Measurements from ENCODE around the gene ZNF280B. TPM values are rescaled to one million over a fixed set of nuclear protein-coding genes. Genes with fewer than 3 reads are reported as not detected.

ZNF280B gene
- total and polyA plus RNA-seq, 2 experiments from 2014 or later = 5.5 to 6.7 TPM

DNA sequence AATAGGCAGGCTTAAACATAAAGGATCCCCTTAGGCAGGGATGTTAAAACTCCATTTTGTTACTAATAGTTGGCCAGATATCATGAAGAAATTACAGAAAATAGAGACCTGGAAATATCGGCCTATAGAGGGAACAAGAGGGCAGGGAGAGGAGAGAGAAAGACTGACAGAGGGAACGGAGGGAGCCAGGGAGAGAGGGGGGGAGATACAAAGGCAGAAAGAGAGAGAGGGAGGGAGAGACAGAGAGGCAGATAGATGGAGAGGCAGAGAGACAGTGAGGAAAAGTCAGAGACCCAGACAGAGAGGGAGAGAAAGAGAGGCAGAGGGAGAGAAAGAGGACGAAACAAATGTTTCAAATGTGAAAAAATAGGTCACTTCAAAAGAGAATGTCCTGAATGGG lies 53.5 kb downstream of the ZNF280B start:
- H3K4me3 ChIP-seq = no peak overlapping the region
- H2AFZ ChIP-seq = no peak overlapping the region
- H3K36me3 Mint-ChIP-seq (ENCODE audit: low read depth) = peaks cover 37% of the 10 kb centered on the region
- TF ChIP-seq EZH2 (IDR thresholded peaks at IDR 0.05; ENCODE audit: low read depth, unreplicated experiment) (no peak), JUNB (IDR thresholded peaks at IDR 0.05; ENCODE audit: unreplicated experiment) (no peak), CREB1 (CRISPR knock-in tag; IDR thresholded peaks at IDR 0.05; ENCODE audit: low read depth) (no peak), STAT1 (IDR thresholded peaks at IDR 0.05; ENCODE audit: unreplicated experiment) (no peak), POLR2AphosphoS5 (IDR thresholded peaks at IDR 0.05; ENCODE audit: low read depth) (no peak), EZH2phosphoT487 (IDR thresholded peaks at IDR 0.05; ENCODE audit: unreplicated experiment) (no peak), ETS1 (IDR thresholded peaks at IDR 0.05) (no peak), REST (IDR thresholded peaks at IDR 0.05; ENCODE audit: unreplicated experiment) (no peak), NANOG (IDR thresholded peaks at IDR 0.05; ENCODE audit: borderline replicate concordance) (no peak), ZNF114 (CRISPR knock-in tag; IDR thresholded peaks at IDR 0.05) (no peak), ZNF331 (CRISPR knock-in tag; IDR thresholded peaks at IDR 0.05; ENCODE audit: low read depth) (no peak)
- TF ChIP-seq, protein P1, sequence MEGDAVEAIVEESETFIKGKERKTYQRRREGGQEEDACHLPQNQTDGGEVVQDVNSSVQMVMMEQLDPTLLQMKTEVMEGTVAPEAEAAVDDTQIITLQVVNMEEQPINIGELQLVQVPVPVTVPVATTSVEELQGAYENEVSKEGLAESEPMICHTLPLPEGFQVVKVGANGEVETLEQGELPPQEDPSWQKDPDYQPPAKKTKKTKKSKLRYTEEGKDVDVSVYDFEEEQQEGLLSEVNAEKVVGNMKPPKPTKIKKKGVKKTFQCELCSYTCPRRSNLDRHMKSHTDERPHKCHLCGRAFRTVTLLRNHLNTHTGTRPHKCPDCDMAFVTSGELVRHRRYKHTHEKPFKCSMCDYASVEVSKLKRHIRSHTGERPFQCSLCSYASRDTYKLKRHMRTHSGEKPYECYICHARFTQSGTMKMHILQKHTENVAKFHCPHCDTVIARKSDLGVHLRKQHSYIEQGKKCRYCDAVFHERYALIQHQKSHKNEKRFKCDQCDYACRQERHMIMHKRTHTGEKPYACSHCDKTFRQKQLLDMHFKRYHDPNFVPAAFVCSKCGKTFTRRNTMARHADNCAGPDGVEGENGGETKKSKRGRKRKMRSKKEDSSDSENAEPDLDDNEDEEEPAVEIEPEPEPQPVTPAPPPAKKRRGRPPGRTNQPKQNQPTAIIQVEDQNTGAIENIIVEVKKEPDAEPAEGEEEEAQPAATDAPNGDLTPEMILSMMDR (conservative IDR thresholded peaks at IDR 0.05; ENCODE audit: low read depth in 2 of 2) = no peak
- TF ChIP-seq, protein P2, sequence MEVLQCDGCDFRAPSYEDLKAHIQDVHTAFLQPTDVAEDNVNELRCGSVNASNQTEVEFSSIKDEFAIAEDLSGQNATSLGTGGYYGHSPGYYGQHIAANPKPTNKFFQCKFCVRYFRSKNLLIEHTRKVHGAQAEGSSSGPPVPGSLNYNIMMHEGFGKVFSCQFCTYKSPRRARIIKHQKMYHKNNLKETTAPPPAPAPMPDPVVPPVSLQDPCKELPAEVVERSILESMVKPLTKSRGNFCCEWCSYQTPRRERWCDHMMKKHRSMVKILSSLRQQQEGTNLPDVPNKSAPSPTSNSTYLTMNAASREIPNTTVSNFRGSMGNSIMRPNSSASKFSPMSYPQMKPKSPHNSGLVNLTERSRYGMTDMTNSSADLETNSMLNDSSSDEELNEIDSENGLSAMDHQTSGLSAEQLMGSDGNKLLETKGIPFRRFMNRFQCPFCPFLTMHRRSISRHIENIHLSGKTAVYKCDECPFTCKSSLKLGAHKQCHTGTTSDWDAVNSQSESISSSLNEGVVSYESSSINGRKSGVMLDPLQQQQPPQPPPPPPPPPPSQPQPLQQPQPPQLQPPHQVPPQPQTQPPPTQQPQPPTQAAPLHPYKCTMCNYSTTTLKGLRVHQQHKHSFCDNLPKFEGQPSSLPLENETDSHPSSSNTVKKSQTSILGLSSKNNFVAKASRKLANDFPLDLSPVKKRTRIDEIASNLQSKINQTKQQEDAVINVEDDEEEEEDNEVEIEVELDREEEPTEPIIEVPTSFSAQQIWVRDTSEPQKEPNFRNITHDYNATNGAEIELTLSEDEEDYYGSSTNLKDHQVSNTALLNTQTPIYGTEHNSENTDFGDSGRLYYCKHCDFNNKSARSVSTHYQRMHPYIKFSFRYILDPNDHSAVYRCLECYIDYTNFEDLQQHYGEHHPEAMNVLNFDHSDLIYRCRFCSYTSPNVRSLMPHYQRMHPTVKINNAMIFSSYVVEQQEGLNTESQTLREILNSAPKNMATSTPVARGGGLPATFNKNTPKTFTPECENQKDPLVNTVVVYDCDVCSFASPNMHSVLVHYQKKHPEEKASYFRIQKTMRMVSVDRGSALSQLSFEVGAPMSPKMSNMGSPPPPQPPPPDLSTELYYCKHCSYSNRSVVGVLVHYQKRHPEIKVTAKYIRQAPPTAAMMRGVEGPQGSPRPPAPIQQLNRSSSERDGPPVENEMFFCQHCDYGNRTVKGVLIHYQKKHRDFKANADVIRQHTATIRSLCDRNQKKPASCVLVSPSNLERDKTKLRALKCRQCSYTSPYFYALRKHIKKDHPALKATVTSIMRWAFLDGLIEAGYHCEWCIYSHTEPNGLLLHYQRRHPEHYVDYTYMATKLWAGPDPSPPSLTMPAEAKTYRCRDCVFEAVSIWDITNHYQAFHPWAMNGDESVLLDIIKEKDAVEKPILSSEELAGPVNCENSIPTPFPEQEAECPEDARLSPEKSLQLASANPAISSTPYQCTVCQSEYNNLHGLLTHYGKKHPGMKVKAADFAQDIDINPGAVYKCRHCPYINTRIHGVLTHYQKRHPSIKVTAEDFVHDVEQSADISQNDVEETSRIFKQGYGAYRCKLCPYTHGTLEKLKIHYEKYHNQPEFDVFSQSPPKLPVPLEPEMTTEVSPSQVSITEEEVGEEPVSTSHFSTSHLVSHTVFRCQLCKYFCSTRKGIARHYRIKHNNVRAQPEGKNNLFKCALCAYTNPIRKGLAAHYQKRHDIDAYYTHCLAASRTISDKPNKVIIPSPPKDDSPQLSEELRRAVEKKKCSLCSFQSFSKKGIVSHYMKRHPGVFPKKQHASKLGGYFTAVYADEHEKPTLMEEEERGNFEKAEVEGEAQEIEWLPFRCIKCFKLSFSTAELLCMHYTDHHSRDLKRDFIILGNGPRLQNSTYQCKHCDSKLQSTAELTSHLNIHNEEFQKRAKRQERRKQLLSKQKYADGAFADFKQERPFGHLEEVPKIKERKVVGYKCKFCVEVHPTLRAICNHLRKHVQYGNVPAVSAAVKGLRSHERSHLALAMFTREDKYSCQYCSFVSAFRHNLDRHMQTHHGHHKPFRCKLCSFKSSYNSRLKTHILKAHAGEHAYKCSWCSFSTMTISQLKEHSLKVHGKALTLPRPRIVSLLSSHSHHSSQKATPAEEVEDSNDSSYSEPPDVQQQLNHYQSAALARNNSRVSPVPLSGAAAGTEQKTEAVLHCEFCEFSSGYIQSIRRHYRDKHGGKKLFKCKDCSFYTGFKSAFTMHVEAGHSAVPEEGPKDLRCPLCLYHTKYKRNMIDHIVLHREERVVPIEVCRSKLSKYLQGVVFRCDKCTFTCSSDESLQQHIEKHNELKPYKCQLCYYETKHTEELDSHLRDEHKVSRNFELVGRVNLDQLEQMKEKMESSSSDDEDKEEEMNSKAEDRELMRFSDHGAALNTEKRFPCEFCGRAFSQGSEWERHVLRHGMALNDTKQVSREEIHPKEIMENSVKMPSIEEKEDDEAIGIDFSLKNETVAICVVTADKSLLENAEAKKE (CRISPR knock-in tag; IDR thresholded peaks at IDR 0.05) = no peak
- no peaks in the 10 kb centered on the region for H3F3A ChIP-seq (replicated peaks; ENCODE audit: low read depth)
- H3K36me3 ChIP-seq (ENCODE audit: insufficient read depth) = no peaks in the 10 kb centered on the region
- peaks cover 81% of the 10 kb centered on the region for H3K9me3 Mint-ChIP-seq
- peaks cover 98% of the 10 kb centered on the region for H3K27me3 Mint-ChIP-seq (ENCODE audit: insufficient read depth, low read depth, poor library complexity)
- H3K27me3 ChIP-seq (ENCODE audit: insufficient read depth) = peaks cover 100% of the 10 kb centered on the region
- H3K27ac Mint-ChIP-seq = no peak overlapping the region
- DNase-seq (ENCODE audit: low spot score) = no peak
- H3K4me1 Mint-ChIP-seq = no peaks in the 10 kb centered on the region
- no peak overlapping the region for H3K4me3 Mint-ChIP-seq
- no peak overlapping the region for H3K4me2 ChIP-seq
- ATAC-seq = no peak
- H3K27ac ChIP-seq (ENCODE audit: low read depth) = no peak overlapping the region
- H3K4me1 ChIP-seq (ENCODE audit: insufficient read depth) = no peaks in the 10 kb centered on the region
- H3K79me2 ChIP-seq (replicated peaks; ENCODE audit: insufficient read depth) = no peaks in the 10 kb centered on the region
- H4K20me1 ChIP-seq (replicated peaks; ENCODE audit: insufficient read depth) = no peaks in the 10 kb centered on the region
- no peaks in the 10 kb centered on the region for H3K9me2 ChIP-seq (ENCODE audit: insufficient read depth)

All from GM23338 (cell line).